HG03457 (cell line): ENCODE data around the gene MYBPC2.

Experiments
- ATAC-seq: cut with Tn5 transposase; IDR thresholded peaks from one replicate; pipeline ENCODE4 v1.9.1; 2021; ENCODE audit warnings: moderate number of reproducible peaks; ENCODE audit not compliant: unreplicated experiment

Gene MYBPC2

GRCh38 chr19:50478901-50479715 is 46.4 kb downstream of the MYBPC2 start:
- no peak for ATAC-seq

GRCh38 chr19:50479761-50480251 is 47.1 kb downstream of the MYBPC2 start:
- no peak for ATAC-seq

- ATAC-seq, result no peak
These were observed 47.8 kb downstream of the MYBPC2 start for GRCh38 chr19:50480281-50481111.

- no peak for ATAC-seq
These were observed 48.9 kb downstream of the MYBPC2 start for GRCh38 chr19:50481351-50482149.

GRCh38 chr19:50482271-50482855 is 49.7 kb downstream of the MYBPC2 start:
- ATAC-seq, result no peak

- no peak for ATAC-seq
These were observed 50.2 kb downstream of the MYBPC2 start for GRCh38 chr19:50482916-50483315.

- ATAC-seq, result no peak
These were observed 52.7 kb downstream of the MYBPC2 start for GRCh38 chr19:50485284-50485955.

- no peak for ATAC-seq
These were observed 54.3 kb downstream of the MYBPC2 start for GRCh38 chr19:50486823-50487515.

GRCh38 chr19:50488389-50489194 is 55.9 kb downstream of the MYBPC2 start:
- no peak for ATAC-seq

GRCh38 chr19:50489461-50490011 is 56.8 kb downstream of the MYBPC2 start:
- ATAC-seq, result no peak

- ATAC-seq, result no peak
These were observed 57.7 kb downstream of the MYBPC2 start for GRCh38 chr19:50490411-50490811.

- ATAC-seq, result no peak
These were observed 58.3 kb downstream of the MYBPC2 start for GRCh38 chr19:50490991-50491472.

GRCh38 chr19:50492303-50493052 is 59.8 kb downstream of the MYBPC2 start:
- no peak for ATAC-seq

- ATAC-seq, result no peak
These were observed 60.5 kb downstream of the MYBPC2 start for GRCh38 chr19:50493171-50493570.

- ATAC-seq, result no peak
These were observed 61.7 kb downstream of the MYBPC2 start for GRCh38 chr19:50494186-50495019.

GRCh38 chr19:50495020-50495531 is 62.4 kb downstream of the MYBPC2 start:
- no peak for ATAC-seq
